HTERT RPE-1 (cell line): ENCODE data around the gene NHEJ1.

Experiments used
- in situ Hi-C: fragments of 300-500 bp; cut with MboI; formaldehyde crosslinking; loops from 4 replicates; pipeline ENCODE4 v1.14.3; 2020; ENCODE audit warnings: low sequenced_read_pairs

Gene NHEJ1

DNA sequence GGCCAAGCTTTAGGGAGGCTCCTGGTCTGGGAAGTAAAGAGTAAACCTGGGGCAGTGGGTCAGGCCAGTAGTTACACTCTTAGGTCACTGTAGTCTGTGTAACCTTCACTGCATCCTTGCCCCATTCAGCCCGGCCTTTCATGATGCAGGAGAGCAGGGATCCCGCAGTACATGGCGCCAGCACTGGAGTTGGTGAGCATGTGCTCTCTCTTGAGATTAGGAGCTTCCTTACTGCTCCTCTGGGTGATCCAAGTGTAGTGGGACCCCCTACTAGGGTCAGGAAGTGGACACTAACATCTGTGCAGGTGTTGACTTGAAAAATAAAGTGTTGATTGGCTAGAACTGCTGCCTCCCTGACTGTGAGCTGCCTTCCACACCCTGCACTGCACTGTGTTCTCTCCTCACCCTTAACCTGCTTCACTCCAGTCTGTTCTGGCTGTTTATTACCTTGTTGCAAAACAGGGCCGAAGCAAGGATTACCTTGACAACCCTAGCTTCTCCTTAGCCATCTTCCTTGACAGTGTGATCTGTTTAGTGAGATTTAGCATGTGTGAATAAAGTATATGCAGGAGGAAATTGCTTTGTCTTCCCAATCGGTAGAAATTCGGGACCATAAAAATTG, 22.6 kb upstream of the NHEJ1 start:
- in situ Hi-C loops, result no loop called here

DNA sequence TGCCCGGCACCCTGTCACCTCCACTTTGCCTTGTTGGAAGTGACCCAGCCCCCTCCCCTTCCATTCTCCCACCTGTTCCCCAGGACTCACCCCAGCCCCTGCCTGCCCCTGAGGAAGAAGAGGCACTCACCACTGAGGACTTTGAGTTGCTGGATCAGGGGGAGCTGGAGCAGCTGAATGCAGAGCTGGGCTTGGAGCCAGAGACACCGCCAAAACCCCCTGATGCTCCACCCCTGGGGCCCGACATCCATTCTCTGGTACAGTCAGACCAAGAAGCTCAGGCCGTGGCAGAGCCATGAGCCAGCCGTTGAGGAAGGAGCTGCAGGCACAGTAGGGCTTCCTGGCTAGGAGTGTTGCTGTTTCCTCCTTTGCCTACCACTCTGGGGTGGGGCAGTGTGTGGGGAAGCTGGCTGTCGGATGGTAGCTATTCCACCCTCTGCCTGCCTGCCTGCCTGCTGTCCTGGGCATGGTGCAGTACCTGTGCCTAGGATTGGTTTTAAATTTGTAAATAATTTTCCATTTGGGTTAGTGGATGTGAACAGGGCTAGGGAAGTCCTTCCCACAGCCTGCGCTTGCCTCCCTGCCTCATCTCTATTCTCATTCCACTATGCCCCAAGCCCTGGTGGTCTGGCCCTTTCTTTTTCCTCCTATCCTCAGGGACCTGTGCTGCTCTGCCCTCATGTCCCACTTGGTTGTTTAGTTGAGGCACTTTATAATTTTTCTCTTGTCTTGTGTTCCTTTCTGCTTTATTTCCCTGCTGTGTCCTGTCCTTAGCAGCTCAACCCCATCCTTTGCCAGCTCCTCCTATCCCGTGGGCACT, 21.9 kb upstream of the NHEJ1 start:
- in situ Hi-C loops, result no loop called here

DNA sequence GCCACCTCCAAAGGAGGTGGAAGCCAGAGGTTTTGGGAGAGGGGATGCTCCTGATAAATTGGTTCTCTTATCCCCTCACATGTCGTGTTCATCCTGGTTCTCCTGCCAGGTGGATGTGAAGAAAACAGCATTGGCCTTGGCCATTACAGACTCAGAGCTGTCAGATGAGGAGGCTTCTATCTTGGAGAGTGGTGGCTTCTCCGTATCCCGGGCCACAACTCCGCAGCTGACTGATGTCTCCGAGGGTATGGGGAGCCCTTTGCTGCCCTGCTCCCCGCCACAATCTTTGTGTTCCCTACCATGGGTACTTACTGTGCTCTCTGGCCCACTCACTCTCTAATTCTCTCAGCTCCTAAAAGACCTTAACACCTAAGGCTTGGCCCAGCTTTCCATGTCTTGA, 20.9 kb upstream of the NHEJ1 start:
- in situ Hi-C loops, result no loop called here

DNA sequence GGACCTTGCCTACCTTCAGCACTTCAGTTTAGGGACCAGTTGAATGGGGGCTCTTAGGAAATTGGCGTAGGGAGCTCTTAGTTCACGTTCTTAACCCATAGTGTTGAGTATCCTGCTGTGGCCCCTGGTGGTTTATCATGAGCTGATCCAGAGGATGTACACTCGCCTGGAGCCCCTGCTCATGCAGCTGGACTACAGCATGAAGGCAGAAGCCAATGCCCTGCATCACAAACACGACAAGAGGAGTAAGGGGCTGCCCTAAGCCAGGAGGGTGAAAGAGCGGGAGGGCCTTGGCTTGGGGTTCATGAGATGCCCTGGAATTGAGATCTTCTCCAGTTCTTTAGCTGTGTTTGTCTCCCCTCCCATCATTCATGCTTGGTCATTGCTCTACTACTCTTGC, 20.3 kb upstream of the NHEJ1 start:
- in situ Hi-C loops, result no loop called here

DNA sequence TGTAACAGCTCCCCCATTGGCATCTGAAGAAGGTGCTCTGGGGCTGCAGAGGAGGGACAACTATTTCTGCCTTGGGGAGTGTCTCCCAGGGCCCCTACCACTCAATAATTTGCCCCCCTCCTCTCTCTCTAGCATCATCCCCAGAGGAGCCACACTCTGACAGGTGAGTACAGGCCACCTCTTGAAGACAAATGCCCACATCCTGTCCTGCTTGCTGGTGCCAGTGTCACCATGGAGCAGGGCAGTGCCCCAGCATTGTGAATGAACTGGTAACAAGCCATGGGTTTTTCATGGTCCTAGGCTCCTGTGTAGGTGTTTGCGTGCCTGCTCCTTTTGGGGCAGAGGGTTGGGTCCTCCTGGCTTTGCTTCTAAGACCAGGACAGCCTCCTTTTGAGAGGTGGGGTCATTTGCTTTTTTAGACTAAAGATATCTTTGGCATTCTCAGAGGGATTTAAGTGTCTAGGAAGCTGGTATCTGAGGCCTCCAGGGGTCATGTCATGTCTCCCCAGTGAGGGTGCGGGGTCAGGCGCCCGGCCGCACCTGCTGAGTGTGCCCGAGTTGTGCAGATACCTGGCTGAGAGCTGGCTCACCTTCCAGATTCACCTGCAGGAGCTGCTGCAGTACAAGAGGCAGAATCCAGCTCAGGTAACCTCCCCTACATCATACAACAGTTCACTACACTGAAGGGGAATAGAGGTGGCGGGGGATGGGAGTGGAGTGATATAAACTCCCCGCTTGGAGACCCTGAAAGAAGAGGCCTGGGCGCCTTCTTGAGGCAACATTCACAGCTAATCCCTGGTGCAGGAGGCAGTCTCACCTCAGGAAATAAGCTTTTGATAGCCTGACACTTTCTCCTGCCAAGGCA, 19.2 kb upstream of the NHEJ1 start:
- in situ Hi-C loops, result no loop called here

DNA sequence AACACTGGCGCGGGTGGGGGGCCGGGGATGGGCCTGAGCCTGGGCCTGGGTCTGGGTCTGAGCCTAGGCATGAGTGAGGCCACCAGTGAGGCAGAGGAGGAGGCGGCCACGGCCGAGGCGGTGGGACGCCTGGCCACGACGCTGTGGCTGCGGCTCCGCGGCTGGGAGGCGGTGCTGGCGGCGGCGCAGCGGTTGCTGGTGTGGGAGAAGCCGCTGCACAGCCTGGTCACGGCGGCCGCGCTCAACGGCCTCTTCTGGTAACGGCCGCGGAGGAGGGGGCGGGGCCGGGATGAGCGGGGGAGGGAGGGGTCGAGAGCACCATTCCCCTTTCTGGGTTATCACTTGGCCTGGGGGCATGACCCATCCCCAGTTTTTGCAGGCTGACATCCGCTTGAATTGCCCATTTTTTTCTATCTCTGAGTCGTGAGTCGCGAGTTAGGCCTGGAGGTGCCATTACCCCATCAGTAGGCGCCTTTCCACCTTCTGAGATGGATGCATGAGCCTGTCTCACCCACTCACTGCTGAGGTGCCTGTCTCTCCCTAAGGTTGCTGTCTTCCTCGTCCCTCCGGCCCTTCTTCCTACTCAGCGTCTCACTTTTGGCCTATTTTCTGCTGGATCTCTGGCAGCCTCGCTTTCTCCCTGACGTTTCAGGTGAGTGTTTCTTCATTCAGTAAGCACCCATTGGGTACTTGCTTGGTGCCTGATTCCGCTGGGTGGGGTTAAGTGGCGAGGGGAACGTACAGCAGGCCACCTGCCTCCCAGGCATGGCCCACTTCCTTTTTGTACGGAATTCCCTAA, 18.0 kb upstream of the NHEJ1 start:
- in situ Hi-C loops, result no loop called here

DNA sequence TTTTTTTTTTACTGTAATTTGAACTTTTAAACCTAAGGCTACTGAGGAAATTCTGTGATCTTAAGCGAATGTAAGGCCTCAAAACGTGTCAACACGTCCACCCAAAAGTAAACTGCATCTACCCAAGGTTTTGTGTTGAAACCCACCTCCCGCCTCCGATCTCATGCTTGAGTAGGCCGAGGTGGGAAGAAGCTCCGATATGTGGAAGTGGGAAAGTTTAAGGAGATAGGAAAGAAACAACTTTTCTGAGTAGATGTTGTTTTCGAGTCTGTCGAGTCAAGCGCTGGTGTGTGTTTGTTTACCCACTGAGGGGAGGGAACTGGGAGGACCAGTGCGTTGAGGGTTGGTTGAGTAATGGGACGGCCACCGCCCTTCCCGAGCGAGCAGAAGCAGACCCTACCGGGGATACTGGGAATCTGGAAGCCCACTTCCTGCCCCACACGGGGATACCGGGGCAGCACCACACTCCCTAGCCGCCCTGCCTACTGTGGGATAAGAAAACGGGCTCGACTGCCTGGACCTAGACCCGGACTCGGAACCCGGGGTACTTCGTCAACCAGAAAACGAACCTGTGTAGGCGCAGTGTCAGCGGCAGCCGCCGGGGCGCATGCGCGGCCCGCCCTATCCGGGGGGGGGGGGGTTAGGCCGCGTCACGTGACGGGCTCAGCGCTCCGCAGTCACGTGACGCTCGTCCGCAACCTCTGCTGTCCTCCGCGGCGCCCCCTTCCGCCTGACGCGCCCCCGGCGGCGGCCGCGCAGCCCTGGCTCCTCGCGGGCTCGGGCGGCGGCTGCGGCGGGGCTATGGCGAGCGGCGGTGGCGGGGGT, 17.1 kb upstream of the NHEJ1 start, which contains the start of gene RETREG2:
Gene RETREG2 (plus strand): TSS at position 724 of the 825 bp plus-strand sequence. CDS start 78 bp downstream, at position 802.
- in situ Hi-C loops, result no loop called here

DNA sequence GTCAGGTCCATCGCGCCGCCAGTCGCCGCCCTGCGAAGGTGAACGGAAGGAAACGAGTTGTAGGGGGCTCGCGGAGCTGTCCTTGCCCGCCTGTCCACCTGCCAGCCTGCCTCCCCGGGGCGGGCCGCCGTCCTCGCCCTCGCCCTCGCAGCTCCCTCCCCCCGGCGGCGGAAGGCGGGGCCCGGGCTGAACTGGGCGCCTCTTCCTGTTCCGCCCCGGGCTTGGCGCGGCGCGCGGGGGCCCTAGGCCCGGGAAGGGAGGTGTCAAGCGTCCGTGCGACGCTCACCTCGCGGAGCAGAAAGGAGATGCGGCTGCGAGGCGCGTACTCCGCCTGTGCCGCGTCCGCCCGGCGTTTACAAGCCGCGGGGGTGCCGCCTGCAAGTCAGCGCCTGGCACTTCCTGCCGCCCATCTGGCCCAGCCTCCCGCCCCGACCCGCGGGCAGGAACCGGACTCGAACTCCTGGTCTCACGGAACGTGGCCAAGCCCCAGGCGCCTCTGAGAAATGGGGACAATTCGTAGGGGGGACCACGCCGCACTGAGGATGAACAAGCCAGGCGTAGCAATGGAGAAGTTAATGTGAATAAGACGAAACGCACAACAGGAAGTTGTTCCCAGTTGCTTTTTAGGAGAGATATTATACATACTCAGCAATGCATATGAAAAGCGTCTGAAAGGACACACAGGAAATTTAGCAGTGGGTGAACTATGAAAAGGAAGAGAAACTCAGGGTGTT, 16.4 kb upstream of the NHEJ1 start, which contains the start of gene CNPPD1:
Gene CNPPD1 (minus strand): TSS at position 108 of the 734 bp plus-strand sequence. CDS start 97 bp downstream, at position 11.
- in situ Hi-C loops, result no loop called here

DNA sequence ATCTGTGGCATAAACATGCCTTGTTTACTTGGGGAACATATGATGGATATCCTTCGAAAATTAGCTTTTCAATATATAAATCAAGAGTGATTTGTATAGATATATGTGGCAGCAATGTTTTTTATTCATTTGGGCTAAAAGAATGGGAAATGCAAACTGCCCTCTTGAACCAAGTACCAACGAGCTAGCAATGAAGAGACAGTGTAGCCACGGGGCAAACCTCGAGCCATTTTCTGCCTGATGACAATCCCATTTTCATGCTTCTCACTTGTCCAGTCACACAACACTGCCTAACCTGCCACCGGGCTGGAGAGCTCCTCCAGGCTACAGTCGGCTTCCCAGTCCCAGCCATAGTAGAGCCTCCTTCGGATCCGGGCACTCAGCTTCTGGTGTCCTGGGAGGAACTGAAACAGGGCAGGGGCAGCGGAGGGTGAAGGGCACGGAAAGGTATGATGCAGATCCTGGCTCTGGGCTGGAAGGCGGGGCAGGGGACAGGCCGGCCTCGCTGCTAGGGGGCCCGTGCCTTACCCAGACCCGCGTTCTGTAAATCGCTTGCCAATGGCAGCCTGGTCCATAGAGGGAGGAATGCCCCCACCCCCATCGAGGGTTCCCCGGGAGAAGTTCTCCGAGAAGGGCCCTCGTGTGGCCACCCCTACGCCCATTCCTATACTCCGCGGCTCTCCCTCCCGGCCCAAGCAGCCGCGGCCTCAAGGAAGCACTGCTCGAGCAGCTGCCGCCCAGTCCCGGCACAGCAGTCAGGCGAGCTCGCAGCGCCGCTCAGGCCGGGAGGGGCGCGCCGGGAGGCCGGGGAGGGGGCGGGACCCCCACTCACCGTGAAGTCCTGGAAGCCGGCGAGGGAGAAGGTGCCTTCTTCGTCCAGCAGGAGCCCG, 15.6 kb upstream of the NHEJ1 start:
- in situ Hi-C loops, result no loop called here

DNA sequence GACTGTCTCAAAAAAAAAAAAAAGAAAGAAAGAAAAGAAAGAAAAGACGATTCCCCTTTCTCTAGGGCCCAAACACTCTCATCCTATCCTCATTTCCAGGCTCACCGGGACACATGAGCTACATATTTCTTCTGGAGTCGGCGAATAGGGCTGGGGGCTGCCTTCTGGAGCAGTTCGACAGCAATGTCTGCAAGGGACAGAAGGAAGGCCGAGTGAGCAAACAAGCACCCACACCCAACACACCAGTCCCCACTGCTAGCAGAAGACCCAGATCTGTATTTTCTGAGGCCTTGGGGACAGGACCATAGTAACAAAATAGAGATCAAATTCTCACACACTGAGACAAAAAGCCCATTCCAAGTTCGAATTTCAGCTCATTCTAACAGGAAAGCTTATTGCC, 14.9 kb upstream of the NHEJ1 start:
- in situ Hi-C loops, result no loop called here

DNA sequence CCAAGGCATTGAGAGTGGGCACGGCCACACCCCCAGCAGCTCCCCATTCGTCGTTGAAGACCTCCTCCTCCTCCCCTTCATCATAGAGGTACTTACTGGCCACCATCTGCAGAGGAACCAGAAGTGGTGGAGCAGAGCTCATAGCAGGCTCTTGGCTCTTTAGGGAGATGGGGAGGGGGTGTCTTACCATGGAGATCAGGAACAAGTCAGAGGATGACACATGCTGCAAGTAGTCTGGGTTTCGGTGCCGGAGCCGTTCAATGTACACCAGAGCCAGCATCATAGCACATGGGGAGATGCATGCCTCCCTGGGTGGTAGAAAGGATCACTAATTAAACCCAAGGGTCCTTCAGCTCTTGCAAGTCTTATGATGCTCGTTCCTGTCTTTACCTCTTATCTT, 14.2 kb upstream of the NHEJ1 start:
- in situ Hi-C loops, result no loop called here

DNA sequence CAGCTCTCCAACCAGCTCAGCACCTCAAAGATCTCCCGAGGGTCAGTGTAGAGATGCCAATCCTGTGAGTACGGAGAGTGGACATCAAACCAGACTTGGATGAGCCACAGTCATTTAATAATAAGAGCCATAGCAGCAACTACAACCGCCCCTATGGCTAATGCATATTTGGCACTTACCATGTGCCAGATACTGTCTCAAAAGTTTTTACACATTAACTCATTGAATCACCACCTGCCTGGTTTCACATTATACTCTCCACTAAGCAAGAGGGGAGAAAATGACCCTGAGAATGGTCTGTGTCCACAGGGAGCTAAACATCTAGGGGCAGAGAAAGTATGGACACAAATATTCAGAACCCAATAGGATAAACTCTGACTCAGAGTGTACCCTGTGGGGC, 13.5 kb upstream of the NHEJ1 start:
- in situ Hi-C loops, result no loop called here

DNA sequence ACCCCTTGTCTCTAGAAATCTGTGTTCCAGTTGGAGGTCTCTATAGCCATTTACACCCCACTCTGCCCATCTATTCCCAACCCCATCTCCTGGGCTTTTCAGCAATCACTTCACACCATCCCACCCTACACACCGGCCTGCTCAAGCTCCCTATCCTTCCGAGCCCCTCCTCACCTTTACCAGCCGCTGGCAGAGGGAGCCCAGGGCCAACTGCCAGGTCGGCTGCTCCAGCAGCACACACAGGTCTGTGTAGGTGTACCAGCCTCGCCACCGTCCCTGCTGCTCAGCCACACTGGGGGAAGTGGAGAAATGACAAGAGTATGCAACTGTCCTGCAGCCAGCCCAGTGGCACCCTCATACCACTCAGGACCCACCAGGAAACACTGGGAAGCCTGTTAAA, 12.6 kb upstream of the NHEJ1 start:
- in situ Hi-C loops, result no loop called here

DNA sequence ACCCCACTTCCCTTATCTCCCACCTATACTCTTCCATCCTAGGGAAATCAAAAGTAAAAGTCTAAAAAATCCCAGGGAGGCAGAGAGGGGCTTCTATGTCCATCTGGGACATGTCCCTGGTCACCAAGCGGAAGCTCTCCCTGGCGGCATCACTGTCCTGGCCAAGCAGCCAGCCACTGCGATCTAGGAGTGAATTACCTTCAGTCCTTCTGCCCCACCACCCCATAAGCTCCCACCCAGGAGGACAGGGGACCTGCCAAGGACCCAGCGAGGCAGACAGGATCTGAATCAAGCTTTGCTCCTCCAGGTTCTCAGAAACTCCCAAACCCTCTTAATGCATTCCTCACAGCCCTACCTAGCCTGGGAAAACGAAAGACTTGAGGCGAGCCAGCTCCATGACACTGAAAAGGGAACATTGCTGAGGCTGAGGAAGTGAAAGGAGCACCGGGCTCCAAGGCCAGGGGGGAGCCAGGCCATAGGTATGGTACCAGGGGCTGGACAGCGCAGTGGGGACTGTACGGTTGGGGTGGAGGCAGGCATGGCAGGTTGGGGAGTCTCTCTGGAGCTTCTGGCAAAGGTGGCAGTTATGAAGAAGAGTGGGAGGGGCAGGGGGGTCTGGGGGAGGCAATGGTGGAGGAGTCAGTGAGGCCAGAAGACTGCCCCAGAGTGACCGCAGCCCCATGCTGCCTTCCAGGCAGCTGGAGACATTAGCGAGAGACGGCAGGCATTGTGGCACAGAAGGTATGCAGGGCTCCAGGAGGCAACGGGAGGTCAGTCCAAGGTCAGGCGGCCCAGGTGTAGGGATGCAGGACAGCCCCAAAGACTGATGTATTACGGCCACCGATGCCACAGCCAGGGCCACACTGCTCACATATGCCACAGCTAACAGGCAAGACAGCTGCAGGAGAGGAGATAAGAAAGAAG, 11.9 kb upstream of the NHEJ1 start:
- in situ Hi-C loops, result no loop called here

DNA sequence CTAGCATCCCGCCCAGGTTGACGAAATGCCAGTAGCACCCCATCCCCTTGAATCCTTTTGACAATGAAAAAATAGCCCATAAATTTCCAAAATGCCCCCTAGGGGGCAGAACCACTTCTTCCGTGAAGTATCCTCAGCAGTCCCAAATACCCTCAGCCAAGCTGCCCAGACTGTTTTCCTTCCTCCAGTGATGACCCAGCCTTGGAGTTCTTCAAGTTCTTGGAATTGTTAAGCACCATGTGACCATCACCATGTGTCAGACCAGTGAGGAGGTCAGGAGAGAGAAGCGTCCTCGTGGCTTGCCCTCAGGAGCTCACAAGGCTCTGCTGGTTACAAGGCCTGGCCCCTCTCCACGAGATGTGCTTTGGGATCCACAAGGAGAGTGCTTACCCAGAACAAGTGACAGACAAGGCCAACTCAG, 10.6 kb upstream of the NHEJ1 start:
- in situ Hi-C loops, result no loop called here

DNA sequence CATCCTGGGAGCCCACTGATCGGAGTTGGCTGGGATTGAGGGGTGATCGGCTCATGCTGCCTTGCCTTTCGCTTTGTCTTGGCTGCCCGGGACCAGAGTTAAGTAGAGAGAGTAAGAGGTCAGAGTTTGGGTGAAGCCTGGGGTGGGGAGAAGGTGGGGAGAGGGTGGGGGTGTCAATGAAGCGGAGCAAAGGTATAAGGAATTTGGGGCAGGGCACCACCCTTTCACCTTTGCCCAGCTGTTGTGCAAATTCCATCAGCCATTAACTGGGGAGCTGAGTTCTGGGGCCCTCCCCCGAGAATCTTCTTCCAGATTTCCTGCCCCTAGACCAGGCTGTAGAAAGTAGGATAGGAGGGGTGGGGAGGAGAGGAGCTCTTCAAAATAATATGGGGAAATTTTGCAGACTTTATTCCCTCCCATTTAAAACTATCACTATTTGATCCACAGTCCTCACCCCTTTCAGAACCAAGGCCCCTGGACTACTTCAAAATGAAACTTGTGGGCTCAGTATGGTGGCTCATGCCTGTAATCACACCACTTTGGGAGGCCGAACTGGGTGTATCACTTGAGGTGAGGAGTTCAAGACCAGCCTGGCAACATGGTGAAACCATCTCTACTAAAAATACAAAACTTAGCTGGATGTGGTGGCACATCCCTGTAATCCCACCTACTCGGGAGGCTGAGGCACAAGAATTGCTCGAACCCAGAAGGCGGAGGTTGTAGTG, 9.5 kb upstream of the NHEJ1 start, which contains the start of gene SLC23A3:
Gene SLC23A3 (minus strand): TSS at position 100 of the 725 bp plus-strand sequence. CDS start 45 bp downstream, at position 55.
- in situ Hi-C loops, result no loop called here
